Activated naive CD4-positive, alpha-beta T cell (primary cell): ENCODE measurements around the gene MEGF11.
"Not testable (repeated sequence)": the region's sequence is repeated elsewhere in the genome, so short reads cannot be mapped to it uniquely, and the experiment has no call there.

Experiments used
- DNase-seq, 4 experiments: peaks; one replicate each; lab custom pipeline; 2025; lab: John Stamatoyannopoulos, UW

MEGF11 gene

GRCh38 chr15:65893060-65893459 lies 360.5 kb downstream of the MEGF11 start:
- no peak for DNase-seq

- no peak for DNase-seq
Observed at GRCh38 chr15:65888981-65889380, 364.6 kb downstream of the MEGF11 start.

GRCh38 chr15:65887565-65887964 lies 366.0 kb downstream of the MEGF11 start:
- no peak for DNase-seq

GRCh38 chr15:65885668-65886218 lies 367.8 kb downstream of the MEGF11 start:
- no peak for DNase-seq

GRCh38 chr15:65884511-65884910 lies 369.0 kb downstream of the MEGF11 start:
- no peak for DNase-seq

- DNase-seq: no peak
Observed at GRCh38 chr15:65883571-65883970, 370.0 kb downstream of the MEGF11 start.

GRCh38 chr15:65881766-65882434 lies 371.6 kb downstream of the MEGF11 start:
- DNase-seq: no peak

GRCh38 chr15:65877749-65878148 lies 375.8 kb downstream of the MEGF11 start:
- no peak for DNase-seq

- no peak for DNase-seq
Observed at GRCh38 chr15:65875458-65875857, 378.1 kb downstream of the MEGF11 start.

- no peak for DNase-seq
Observed at GRCh38 chr15:65873256-65873655, 380.3 kb downstream of the MEGF11 start.

GRCh38 chr15:65872596-65872995 lies 381.0 kb downstream of the MEGF11 start:
- not testable (repeated sequence) for DNase-seq

- DNase-seq: not testable (repeated sequence)
Observed at GRCh38 chr15:65871886-65872285, 381.7 kb downstream of the MEGF11 start.

GRCh38 chr15:65870889-65871533 lies 382.5 kb downstream of the MEGF11 start:
- DNase-seq: no peak

- no peak for DNase-seq
Observed at GRCh38 chr15:65869954-65870871, 383.3 kb downstream of the MEGF11 start.

- peak; percentile 92 to 98 (median 95) for DNase-seq
Observed at GRCh38 chr15:65869126-65869953, 384.2 kb downstream of the MEGF11 start, which contains the start of gene RAB11A. Gene RAB11A, plus strand, starts transcription at chr15:65869491. Its CDS starts 95 bp downstream, at chr15:65869586.

- no peak for DNase-seq
Observed at GRCh38 chr15:65868546-65869125, 384.9 kb downstream of the MEGF11 start.

- DNase-seq: not testable (repeated sequence)
Observed at GRCh38 chr15:65867933-65868332, 385.6 kb downstream of the MEGF11 start.

- DNase-seq: no peak
Observed at GRCh38 chr15:65867244-65867643, 386.3 kb downstream of the MEGF11 start.

- no peak for DNase-seq
Observed at GRCh38 chr15:65863106-65863505, 390.4 kb downstream of the MEGF11 start.

- DNase-seq: peak in 1 of 4 experiments; percentile 15
Observed at GRCh38 chr15:65862682-65863081, 390.9 kb downstream of the MEGF11 start.
